Breast epithelium (tissue), 3 donors: ENCODE results near the gene SSR3.

Source experiments
- CTCF ChIP-seq, 3 donors: fragments of 450-650 bp; IDR thresholded peaks; one replicate each; pipeline ENCODE4 v1.5.1; 2016 to 2017; ENCODE audit warnings: antibody characterized with exemption in 3 of 3, mild to moderate bottlenecking in 3 of 3, moderate library complexity in 3 of 3
- POLR2A ChIP-seq: fragments of 450-650 bp; IDR thresholded peaks from one replicate; pipeline ENCODE4 v1.6.1; 2016; ENCODE audit warnings: antibody characterized with exemption, mild to moderate bottlenecking, moderate library complexity

GRCh38 chr3:156554515-156554841 is 439 bp downstream of the SSR3 start:
- no peak for TF ChIP-seq CTCF (IDR thresholded peaks at IDR 0.05)
- TF ChIP-seq POLR2A, result no peak
